ENCODE results near the gene TYRO3. TPM values are rescaled to one million over a fixed set of nuclear protein-coding genes. Genes with fewer than 3 reads are reported as not detected.

The TYRO3 gene
- total and polyA plus RNA-seq, 11 donors: 2.5 to 15.4 (median 3.7) TPM

GRCh38 chr15:41511899-41512369, 47.1 kb upstream of the TYRO3 start:
- ATAC-seq: no peak
- Histone ChIP-seq H3K4me1 (peaks cover 0 to 32% (median 24%) of the 10 kb centered on the region in 12 donors), H3K27me3 (peaks cover 15 to 36% (median 28%) of the 10 kb centered on the region in 9 donors), H3K27ac (no peak overlapping the region), H3K9me3 (no peaks in the 10 kb centered on the region), H3K4me3 (peak overlapping the region in 11 of 12 donors; percentile 14 to 57 (median 44)), H3K36me3 (peaks cover 0 to 7% (median 0%) of the 10 kb centered on the region in 9 donors)
- intact Hi-C loops (cut with DNase I): no loop called here
- peak in 1 of 5 donors; percentile 48 for DNase-seq
- WGBS, 4 donors: 2 to 7% (median 2%) methylated on average over 18 to 49 of the region's 49 CpGs
- no peak for TF ChIP-seq CTCF (IDR thresholded peaks at IDR 0.05)

- TF ChIP-seq POLR2A (IDR thresholded peaks at IDR 0.05) (no peak), CTCF (IDR thresholded peaks at IDR 0.05) (no peak)
- ATAC-seq (peak in 2 of 4 donors; percentile 18 to 25), DNase-seq (no peak)
- Histone ChIP-seq H3K4me3 (peak overlapping the region; percentile 29 to 57 (median 43)), H3K4me1 (peaks cover 0 to 32% (median 24%) of the 10 kb centered on the region in 12 donors), H3K9me3 (no peaks in the 10 kb centered on the region), H3K27me3 (peaks cover 15 to 36% (median 28%) of the 10 kb centered on the region in 9 donors), H3K27ac (no peak overlapping the region), H3K36me3 (peaks cover 0 to 13% (median 2%) of the 10 kb centered on the region in 9 donors)
- WGBS, 4 donors: 6 to 11% (median 9%) methylated on average over 16 to 33 of the region's 33 CpGs
- intact Hi-C loops (cut with DNase I): no loop called here
Measured at GRCh38 chr15:41512512-41512939, 46.5 kb upstream of the TYRO3 start.

- Histone ChIP-seq H3K36me3 (peaks cover 0 to 18% (median 4%) of the 10 kb centered on the region in 9 donors), H3K27me3 (peaks cover 15 to 36% (median 28%) of the 10 kb centered on the region in 9 donors), H3K4me3 (peak overlapping the region; percentile 29 to 57 (median 43)), H3K27ac (no peak overlapping the region), H3K4me1 (peaks cover 0 to 32% (median 24%) of the 10 kb centered on the region in 12 donors), H3K9me3 (no peaks in the 10 kb centered on the region)
- TF ChIP-seq POLR2A (IDR thresholded peaks at IDR 0.05) (no peak), CTCF (IDR thresholded peaks at IDR 0.05) (no peak)
- 1 to 2% (median 1%) methylated on average over 34 to 40 of the region's 40 CpGs for WGBS, 4 donors
- ATAC-seq (peak in 2 of 4 donors; percentile 42 to 54), DNase-seq (peak in 1 of 5 donors; percentile 43)
- intact Hi-C loops (cut with DNase I): no loop called here
Measured at GRCh38 chr15:41512940-41513505, 46.0 kb upstream of the TYRO3 start.

GRCh38 chr15:41513506-41514227, 45.3 kb upstream of the TYRO3 start, which contains the start of gene LTK:
TSS of gene LTK (minus strand) at chr15:41513827. CDS start at chr15:41513709, 118 bp downstream.
- ATAC-seq (peak in 3 of 4 donors; percentile 9 to 55 (median 27)), DNase-seq (peak in 2 of 5 donors; percentile 56 to 67)
- H3K4me3 ChIP-seq: peak within 1 kb of the TSS; percentile 29 to 57 (median 43)
- H3K27me3 ChIP-seq: peaks cover 15 to 36% (median 28%) of the 10 kb centered on the region in 9 donors
- H3K36me3 ChIP-seq: peaks cover 0 to 19% (median 4%) of the 10 kb centered on the region in 9 donors
- 8 to 25% (median 10%) methylated on average over 8 to 33 of the region's 33 CpGs for WGBS, 4 donors
- H3K4me1 ChIP-seq: peaks cover 0 to 32% (median 24%) of the 10 kb centered on the region in 12 donors
- no peak for TF ChIP-seq CTCF (IDR thresholded peaks at IDR 0.05)
- TF ChIP-seq POLR2A (IDR thresholded peaks at IDR 0.05): no peak
- no peak within 1 kb of the TSS for H3K27ac ChIP-seq
- intact Hi-C loops (cut with DNase I): no loop called here
- H3K9me3 ChIP-seq: no peaks in the 10 kb centered on the region

Measured in heart left ventricle (tissue), 16 donors.